Posterior cingulate gyrus (tissue), 11 donors: ENCODE measurements around the gene VTA1.

Experiments
- DNase-seq, 10 donors: peaks; one replicate each; pipeline versions ENCODE4 v3.0.0 to v3.0.0-alpha.2; 2020 to 2021; ENCODE audit warnings: mixed read lengths in 3 of 10
- intact Hi-C: fragments of 100-400 bp; cut with DNase I; formaldehyde crosslinking; loops from one replicate; pipeline ENCODE4 v1.15.1; 2023

Gene VTA1

GRCh38 chr6:142258757-142259156 is 111.7 kb downstream of the VTA1 start:
- no peak for DNase-seq
- intact Hi-C loops = no loop called here

- DNase-seq = no peak
- intact Hi-C loops = no loop called here
Measured at GRCh38 chr6:142260748-142261147, 113.7 kb downstream of the VTA1 start.

- no peak for DNase-seq
- intact Hi-C loops = no loop called here
Measured at GRCh38 chr6:142262231-142262630, 115.2 kb downstream of the VTA1 start.

- no peak for DNase-seq
- intact Hi-C loops = no loop called here
Measured at GRCh38 chr6:142265476-142265875, 118.4 kb downstream of the VTA1 start.

GRCh38 chr6:142266060-142266459 is 119.0 kb downstream of the VTA1 start:
- no peak for DNase-seq
- intact Hi-C loops = loop anchor here (1.0 kb wide), 1 partner anchor 24 kb away; no protein-coding TSS in a partner anchor

- DNase-seq = no peak
- intact Hi-C loops = no loop called here
Measured at GRCh38 chr6:142271476-142271875, 124.4 kb downstream of the VTA1 start.
